DOHH2 (cell line): Measurements from ENCODE around the gene TMEM106C.

Experiments used
- CTCF ChIP-seq: fragments of 200-600 bp; sonication (generic); IDR thresholded peaks from one replicate; pipeline ENCODE4 v1.5.1; 2014; ENCODE audit warnings: antibody characterized with exemption, mild to moderate bottlenecking, low read depth, low read length; ENCODE audit not compliant: poor library complexity, severe bottlenecking
- EZH2phosphoT487 ChIP-seq: fragments of 200-600 bp; sonication (generic); IDR thresholded peaks from 2 replicates; pipeline ENCODE4 v1.6.1; 2017; ENCODE audit warnings: borderline replicate concordance, mild to moderate bottlenecking, antibody characterized with exemption, low read length, moderate library complexity, mixed read lengths

- no peak for TF ChIP-seq CTCF
- TF ChIP-seq EZH2phosphoT487: no peak
Measured at GRCh38 chr12:47954058-47954457, 9.3 kb upstream of the TMEM106C start.
